ENCODE data around the gene NME9. TPM values are rescaled to one million over a fixed set of nuclear protein-coding genes. Genes with fewer than 3 reads are reported as not detected.

The NME9 gene
- total RNA-seq, 4 donors from 2014 or later, result 0.47 to 0.54 TPM; not detected in 2

- H3K9me3 ChIP-seq, result no peaks in the 10 kb centered on the region
- TF ChIP-seq POLR2AphosphoS5 (IDR thresholded peaks at IDR 0.05) (no peak), EP300 (IDR thresholded peaks at IDR 0.05) (no peak), POLR2A (IDR thresholded peaks at IDR 0.05) (no peak)
- TF ChIP-seq, protein P1, sequence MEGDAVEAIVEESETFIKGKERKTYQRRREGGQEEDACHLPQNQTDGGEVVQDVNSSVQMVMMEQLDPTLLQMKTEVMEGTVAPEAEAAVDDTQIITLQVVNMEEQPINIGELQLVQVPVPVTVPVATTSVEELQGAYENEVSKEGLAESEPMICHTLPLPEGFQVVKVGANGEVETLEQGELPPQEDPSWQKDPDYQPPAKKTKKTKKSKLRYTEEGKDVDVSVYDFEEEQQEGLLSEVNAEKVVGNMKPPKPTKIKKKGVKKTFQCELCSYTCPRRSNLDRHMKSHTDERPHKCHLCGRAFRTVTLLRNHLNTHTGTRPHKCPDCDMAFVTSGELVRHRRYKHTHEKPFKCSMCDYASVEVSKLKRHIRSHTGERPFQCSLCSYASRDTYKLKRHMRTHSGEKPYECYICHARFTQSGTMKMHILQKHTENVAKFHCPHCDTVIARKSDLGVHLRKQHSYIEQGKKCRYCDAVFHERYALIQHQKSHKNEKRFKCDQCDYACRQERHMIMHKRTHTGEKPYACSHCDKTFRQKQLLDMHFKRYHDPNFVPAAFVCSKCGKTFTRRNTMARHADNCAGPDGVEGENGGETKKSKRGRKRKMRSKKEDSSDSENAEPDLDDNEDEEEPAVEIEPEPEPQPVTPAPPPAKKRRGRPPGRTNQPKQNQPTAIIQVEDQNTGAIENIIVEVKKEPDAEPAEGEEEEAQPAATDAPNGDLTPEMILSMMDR (IDR thresholded peaks at IDR 0.05), result no peak
- H3K27me3 ChIP-seq, result no peaks in the 10 kb centered on the region
- peaks cover 7 to 32% (median 7%) of the 10 kb centered on the region in 3 donors for H3K4me1 ChIP-seq
- H3K36me3 ChIP-seq, result peaks cover 0 to 39% of the 10 kb centered on the region in 2 donors
- no peak overlapping the region for H3K4me3 ChIP-seq
- H3K27ac ChIP-seq, result peak overlapping the region in 2 of 4 donors; percentile 2 to 19
- WGBS, 2 donors (ENCODE audit: low coverage in 1 of 2), result 44 to 66% methylated on average over 2 of the region's 2 CpGs
- ATAC-seq, result peak; percentile 34
These were observed 47.0 kb upstream of the NME9 start for GRCh38 chr3:138376663-138377062.

DNA sequence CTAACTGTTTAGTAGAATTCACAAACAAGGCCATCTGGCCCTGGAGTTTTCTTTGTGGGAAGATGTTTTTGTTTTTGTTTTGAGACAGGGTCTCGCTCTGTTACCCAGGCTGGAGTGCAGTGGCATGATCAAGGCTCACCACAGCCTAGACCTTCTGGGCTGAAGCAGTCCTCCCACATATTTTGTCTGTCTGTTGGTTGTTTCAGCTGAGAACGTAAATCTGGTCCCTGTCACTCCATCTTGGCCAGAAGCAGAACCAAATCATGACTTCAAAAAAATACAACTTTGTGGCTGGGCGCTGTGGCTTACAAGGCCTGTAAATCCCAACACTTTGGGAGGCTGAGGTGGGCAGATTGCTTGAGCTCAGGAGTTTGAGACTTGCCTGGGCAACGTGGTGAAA lies 45.8 kb upstream of the NME9 start:
- H3K27ac ChIP-seq, result no peak overlapping the region
- WGBS, 2 donors (ENCODE audit: low coverage in 1 of 2), result 58 to 100% methylated on average over 1 to 4 of the region's 4 CpGs
- peaks cover 0 to 23% (median 0%) of the 10 kb centered on the region in 3 donors for H3K4me1 ChIP-seq
- no peak for ATAC-seq
- H3K27me3 ChIP-seq, result no peaks in the 10 kb centered on the region
- H3K4me3 ChIP-seq, result no peak overlapping the region
- H3K9me3 ChIP-seq, result no peaks in the 10 kb centered on the region
- TF ChIP-seq, protein P1 (IDR thresholded peaks at IDR 0.05), result no peak
- TF ChIP-seq POLR2A (IDR thresholded peaks at IDR 0.05) (no peak), EP300 (IDR thresholded peaks at IDR 0.05) (no peak), POLR2AphosphoS5 (IDR thresholded peaks at IDR 0.05) (no peak)
- H3K36me3 ChIP-seq, result peaks cover 0 to 39% of the 10 kb centered on the region in 2 donors

- ATAC-seq, result no peak
- no peaks in the 10 kb centered on the region for H3K27me3 ChIP-seq
- no peak overlapping the region for H3K27ac ChIP-seq
- 50 to 100% methylated on average over 1 to 2 of the region's 2 CpGs for WGBS, 2 donors (ENCODE audit: low coverage in 1 of 2)
- peaks cover 0 to 39% of the 10 kb centered on the region in 2 donors for H3K36me3 ChIP-seq
- H3K4me3 ChIP-seq, result no peak overlapping the region
- TF ChIP-seq, protein P1 (IDR thresholded peaks at IDR 0.05), result no peak
- TF ChIP-seq POLR2A (IDR thresholded peaks at IDR 0.05) (no peak), POLR2AphosphoS5 (IDR thresholded peaks at IDR 0.05) (no peak), EP300 (IDR thresholded peaks at IDR 0.05) (no peak)
- peaks cover 0 to 29% (median 0%) of the 10 kb centered on the region in 3 donors for H3K4me1 ChIP-seq
- no peaks in the 10 kb centered on the region for H3K9me3 ChIP-seq
These were observed 45.0 kb upstream of the NME9 start for GRCh38 chr3:138374573-138375134.

- no peak overlapping the region for H3K27ac ChIP-seq
- no peak for ATAC-seq
- no peaks in the 10 kb centered on the region for H3K9me3 ChIP-seq
- no peak overlapping the region for H3K4me3 ChIP-seq
- no peaks in the 10 kb centered on the region for H3K27me3 ChIP-seq
- peaks cover 0 to 35% (median 0%) of the 10 kb centered on the region in 3 donors for H3K4me1 ChIP-seq
- WGBS, 2 donors (ENCODE audit: low coverage in 1 of 2), result 100% methylated on average over 1 to 2 of the region's 5 CpGs
- peaks cover 0 to 38% of the 10 kb centered on the region in 2 donors for H3K36me3 ChIP-seq
- TF ChIP-seq, protein P1 (IDR thresholded peaks at IDR 0.05), result no peak
- no peak for TF ChIP-seq EP300 (IDR thresholded peaks at IDR 0.05)
- no peak for TF ChIP-seq POLR2AphosphoS5 (IDR thresholded peaks at IDR 0.05)
- no peak for TF ChIP-seq POLR2A (IDR thresholded peaks at IDR 0.05)
These were observed 44.1 kb upstream of the NME9 start for GRCh38 chr3:138373736-138374094.

DNA sequence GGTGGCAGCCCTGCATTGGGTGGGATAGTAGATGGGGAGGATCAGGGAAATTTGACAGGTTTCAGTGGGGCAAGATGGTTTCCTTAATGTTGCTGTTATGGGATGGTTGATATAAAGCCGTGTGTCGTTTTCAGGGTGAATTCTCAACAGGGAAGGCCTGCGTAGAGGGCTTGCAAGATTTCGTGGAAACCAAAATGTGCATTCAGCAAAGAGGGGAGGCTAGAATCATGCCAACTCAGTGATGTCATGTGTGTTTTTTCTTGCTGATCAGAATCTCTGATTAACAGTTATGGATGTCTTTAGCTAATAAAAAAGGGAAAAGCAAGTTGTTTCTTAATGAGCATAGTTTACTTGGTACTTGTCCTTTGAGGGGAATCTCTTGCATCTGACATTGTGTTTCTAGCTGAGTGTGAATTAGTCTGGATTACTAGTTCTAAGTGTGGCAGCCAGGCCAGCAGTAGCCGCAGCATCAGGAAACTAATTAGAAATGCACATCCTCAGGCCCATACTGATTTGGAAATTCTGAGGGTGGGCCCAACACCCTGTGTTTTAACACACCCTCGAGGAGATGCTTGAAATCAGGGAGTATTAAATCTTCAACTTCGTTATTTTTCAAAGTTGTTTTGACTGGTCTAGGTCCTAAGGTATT lies 43.6 kb upstream of the NME9 start:
- H3K4me3 ChIP-seq, result no peak overlapping the region
- WGBS, 2 donors (ENCODE audit: low coverage in 1 of 2), result 87 to 90% methylated on average over 7 of the region's 7 CpGs
- no peaks in the 10 kb centered on the region for H3K27me3 ChIP-seq
- no peaks in the 10 kb centered on the region for H3K9me3 ChIP-seq
- no peak for ATAC-seq
- H3K27ac ChIP-seq, result no peak overlapping the region
- TF ChIP-seq, protein P1 (IDR thresholded peaks at IDR 0.05), result no peak
- TF ChIP-seq EP300 (IDR thresholded peaks at IDR 0.05) (no peak), POLR2AphosphoS5 (IDR thresholded peaks at IDR 0.05) (no peak), POLR2A (IDR thresholded peaks at IDR 0.05) (no peak)
- H3K36me3 ChIP-seq, result peaks cover 0 to 33% of the 10 kb centered on the region in 2 donors
- H3K4me1 ChIP-seq, result peaks cover 0 to 36% (median 0%) of the 10 kb centered on the region in 3 donors
